Gastroesophageal sphincter (tissue), 3 donors: ENCODE measurements around the gene CCR2.

Source experiments
- POLR2AphosphoS5 ChIP-seq: sonication (generic); formaldehyde crosslinking; IDR thresholded peaks from one replicate; pipeline ENCODE4 v1.6.1; 2017; ENCODE audit warnings: antibody characterized with exemption
- TF ChIP-seq, protein P1 (sequence below), 4 experiments: fragments of 200-600 bp in 2 of 4; fragments of 450-650 bp in 2 of 4; sonication (generic) in 1 of 4; IDR thresholded peaks; one replicate each; pipeline ENCODE4 v1.5.1; 2017 to 2019; ENCODE audit warnings: antibody characterized with exemption in 4 of 4, mild to moderate bottlenecking in 2 of 4, moderate library complexity in 2 of 4

- TF ChIP-seq POLR2AphosphoS5, result no peak
- TF ChIP-seq, protein P1, sequence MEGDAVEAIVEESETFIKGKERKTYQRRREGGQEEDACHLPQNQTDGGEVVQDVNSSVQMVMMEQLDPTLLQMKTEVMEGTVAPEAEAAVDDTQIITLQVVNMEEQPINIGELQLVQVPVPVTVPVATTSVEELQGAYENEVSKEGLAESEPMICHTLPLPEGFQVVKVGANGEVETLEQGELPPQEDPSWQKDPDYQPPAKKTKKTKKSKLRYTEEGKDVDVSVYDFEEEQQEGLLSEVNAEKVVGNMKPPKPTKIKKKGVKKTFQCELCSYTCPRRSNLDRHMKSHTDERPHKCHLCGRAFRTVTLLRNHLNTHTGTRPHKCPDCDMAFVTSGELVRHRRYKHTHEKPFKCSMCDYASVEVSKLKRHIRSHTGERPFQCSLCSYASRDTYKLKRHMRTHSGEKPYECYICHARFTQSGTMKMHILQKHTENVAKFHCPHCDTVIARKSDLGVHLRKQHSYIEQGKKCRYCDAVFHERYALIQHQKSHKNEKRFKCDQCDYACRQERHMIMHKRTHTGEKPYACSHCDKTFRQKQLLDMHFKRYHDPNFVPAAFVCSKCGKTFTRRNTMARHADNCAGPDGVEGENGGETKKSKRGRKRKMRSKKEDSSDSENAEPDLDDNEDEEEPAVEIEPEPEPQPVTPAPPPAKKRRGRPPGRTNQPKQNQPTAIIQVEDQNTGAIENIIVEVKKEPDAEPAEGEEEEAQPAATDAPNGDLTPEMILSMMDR (IDR thresholded peaks at IDR 0.05), result no peak
Observed at GRCh38 chr3:46337911-46338310, 16.0 kb upstream of the CCR2 start.
